GM12878 (cell line): ENCODE results near the gene SDF4. TPM values are rescaled to one million over a fixed set of nuclear protein-coding genes. Genes with fewer than 3 reads are reported as not detected.

ENCODE experiments used
- ATAC-seq: fragments of 200-7000 bp; cut with Tn5 transposase; 3 replicates; pipeline ENCODE4 v1.9.1; 2020; ENCODE audit warnings: mild to moderate bottlenecking, moderate library complexity
- BruUV-seq: library from RNA; stranded (reverse); fragments of 400-500 nt; replicated peaks from 2 replicates; lab custom pipeline; 2021; lab: Mats Ljungman, UMichigan
- CTCF ChIA-PET: fragments of 300-600 bp; sonication (Branson Sonifier 250); formaldehyde crosslinking; extraction: SDS; loops from one replicate; lab custom pipeline; 2021; ENCODE audit warnings: inconsistent platforms; lab: Yijun Ruan, JAX
- POLR2A ChIA-PET: fragments of 350-600 bp; formaldehyde crosslinking; extraction: SDS; loops from one replicate; lab custom pipeline; 2021; ENCODE audit warnings: inconsistent platforms; lab: Charles Lee
- RAD21 ChIA-PET: fragments of 300-600 bp; sonication (Branson Sonifier 250); formaldehyde crosslinking; loops from one replicate; lab custom pipeline; 2023; ENCODE audit warnings: antibody characterized with exemption; ENCODE audit not compliant: unreplicated experiment; lab: Charles Lee
- SMC1A ChIA-PET: fragments of 300-600 bp; sonication (Branson Sonifier 250); formaldehyde crosslinking; loops from one replicate; lab custom pipeline; 2023; ENCODE audit not compliant: unreplicated experiment, uncharacterized antibody; lab: Charles Lee
- DNase-seq: peaks from one replicate; pipeline ENCODE4 v3.0.0-alpha.2; 2011; ENCODE audit warnings: low read depth, low spot score
- FAIRE-seq: peaks from 3 replicates; lab custom pipeline; 2011; peaks lifted over from hg19 to GRCh38; lab: Jason Lieb, UNC
- H2AFZ ChIP-seq: 2 replicates; pipeline ENCODE4 v1.6.0; 2011; ENCODE audit warnings: low read depth, low read length, control low read depth; ENCODE audit not compliant: control insufficient read depth
- H3K27ac ChIP-seq: 2 replicates; pipeline ENCODE4 v1.5.1; 2011; ENCODE audit warnings: control low read depth; ENCODE audit not compliant: control insufficient read depth, insufficient read depth
- H3K27me3 ChIP-seq, 2 experiments: replicated peaks in 1 of 2; 2 replicates each; pipeline versions ENCODE4 v1.6.0 to v1.6.1; 2011; ENCODE audit warnings: low read length in 1 of 2; ENCODE audit not compliant: control insufficient read depth in 2 of 2, insufficient read depth in 2 of 2
- H3K36me3 ChIP-seq, 2 experiments: 2 replicates each; pipeline ENCODE4 v1.5.1; 2011; ENCODE audit warnings: low read length in 1 of 2; ENCODE audit not compliant: control insufficient read depth in 2 of 2, insufficient read depth in 2 of 2
- H3K4me1 ChIP-seq: 2 replicates; pipeline ENCODE4 v1.6.1; 2011; ENCODE audit warnings: mild to moderate bottlenecking, low read length, moderate library complexity, mixed read lengths; ENCODE audit not compliant: control insufficient read depth, insufficient read depth
- H3K4me2 ChIP-seq: 2 replicates; pipeline ENCODE4 v1.6.0; 2011; ENCODE audit warnings: control low read depth; ENCODE audit not compliant: control insufficient read depth, insufficient read depth
- H3K4me3 ChIP-seq: fragments of 200-600 bp; sonication (generic); 2 replicates; pipeline ENCODE4 v1.5.1; 2016
- H3K79me2 ChIP-seq: 2 replicates; pipeline ENCODE4 v1.6.0; 2011; ENCODE audit warnings: low read length; ENCODE audit not compliant: control insufficient read depth, insufficient read depth
- H3K9ac ChIP-seq: 2 replicates; pipeline ENCODE4 v1.8.0; 2011; ENCODE audit warnings: low read length, control low read depth, mixed read lengths; ENCODE audit not compliant: control insufficient read depth, insufficient read depth
- H3K9me3 ChIP-seq: replicated peaks from 3 replicates; pipeline ENCODE4 v1.5.1; 2011; ENCODE audit warnings: mild to moderate bottlenecking, low read length; ENCODE audit not compliant: control insufficient read depth, insufficient read depth
- H4K20me1 ChIP-seq: 2 replicates; pipeline ENCODE4 v1.6.0; 2011; ENCODE audit not compliant: control insufficient read depth, insufficient read depth
- SMC3 ChIP-seq: IDR thresholded peaks from 2 replicates; pipeline ENCODE4 v1.6.1; 2011; ENCODE audit warnings: low read length, improper control_type of control experiment, borderline replicate concordance
- WGBS: methylation state at CpG from one replicate; pipeline ENCODE4 v1.1.6; 2016; ENCODE audit warnings: low lambda C conversion rate; ENCODE audit not compliant: insufficient replicate concordance, insufficient coverage; ENCODE audit errors: missing lambda C conversion rate; 5-methylcytosine and 5-hydroxymethylcytosine counted together
- in situ Hi-C: fragments of 300-500 bp; cut with MboI; formaldehyde crosslinking; loops from 9 replicates; pipeline ENCODE4 v1.14.3; 2018; ENCODE audit warnings: mixed read lengths
- intact Hi-C: fragments of 100-400 bp; cut with micrococcal nuclease; formaldehyde crosslinking; loops from one replicate; pipeline ENCODE4 v1.14.2; 2022; ENCODE audit not compliant: unreplicated experiment
- polyA plus RNA-seq, 11 experiments: library from polyadenylated mRNA; depleted of rRNA in 4 of 11; unstranded in 6 of 11; stranded (reverse) in 5 of 11; fragments of >200 nt; fragmentation: Nextera tagmentation in 4 of 11; fragmentation: Illumina TruSeq in 1 of 11; extraction: Ambion mirVana in 4 of 11; extraction: Trizol in 1 of 11; gene quantifications; 1 replicate in 1 of 11; 2 replicates in 10 of 11; pipeline versions ENCODE4 v1.2.1 to v1.2.3, GENCODE V29; 2011 to 2016; ENCODE audit warnings: inconsistent platforms in 2 of 11, missing spikeins in 2 of 11, low read depth in 1 of 11
- total RNA-seq, 4 experiments: library from RNA; depleted of rRNA in 3 of 4; stranded (reverse); fragments of >200 nt in 3 of 4; fragmentation: Illumina TruSeq in 1 of 4; extraction: Trizol in 1 of 4; gene quantifications; 2 replicates each; pipeline versions ENCODE4 v1.2.1 to v1.2.3, GENCODE V29; 2013 to 2021
- TF ChIP-seq, protein P1 (sequence below): IDR thresholded peaks from 2 replicates; pipeline ENCODE4 v1.6.1; 2012; ENCODE audit warnings: improper control_type of control experiment, low read depth, low read length; ENCODE audit not compliant: insufficient replicate concordance
- TF ChIP-seq, protein P2 (sequence below): IDR thresholded peaks from 2 replicates; pipeline ENCODE4 v1.6.1; 2011; ENCODE audit warnings: borderline replicate concordance, low read depth, mild to moderate bottlenecking, moderate library complexity, mixed read lengths, low read length; ENCODE audit not compliant: insufficient read depth; ENCODE audit errors: extremely low read length

Gene SDF4
- total and polyA plus RNA-seq, 10 of the 15 experiments (the other 5 are each of a cell fraction or from before 2014, with no cell fraction given) = 0.44 to 97.2 (median 40.2) TPM

DNA sequence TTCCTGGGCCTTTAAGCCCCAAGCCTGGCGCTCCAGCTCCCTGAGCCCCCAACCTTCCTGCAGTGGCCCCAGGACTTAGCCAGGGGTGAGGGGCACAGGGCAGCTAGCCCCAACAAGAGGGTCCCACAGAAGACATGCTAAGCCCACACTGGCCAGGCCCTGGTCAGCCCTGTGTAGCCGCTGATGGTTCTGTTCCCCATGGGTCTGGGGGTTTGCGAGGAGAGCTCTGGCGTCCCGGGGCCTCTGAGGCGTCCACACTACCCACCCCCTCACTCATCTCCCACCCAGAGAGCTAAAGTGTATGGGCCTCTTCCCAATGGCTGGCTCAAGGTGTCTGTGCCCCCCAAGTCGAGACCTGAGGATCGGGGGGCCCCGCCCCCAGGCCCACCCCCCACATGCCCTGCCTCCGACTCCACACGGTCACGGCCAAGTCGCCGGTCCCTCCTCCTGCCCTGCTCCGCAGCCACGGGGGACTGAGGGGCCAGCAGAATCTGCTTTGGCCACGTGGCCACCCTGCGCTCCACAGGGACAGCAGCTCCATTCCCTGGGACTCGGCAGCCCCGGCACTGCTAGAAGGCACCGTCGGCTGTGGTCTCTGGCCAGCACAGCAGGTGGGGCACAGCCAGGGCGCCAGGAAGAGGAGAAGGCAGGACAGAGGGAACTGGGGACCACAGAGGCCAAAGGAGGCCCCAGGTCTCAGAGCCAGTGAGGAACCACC lies 33.2 kb downstream of the SDF4 start:
- in situ Hi-C loops (no loop called here), intact Hi-C loops (no loop called here)
- TF ChIP-seq, protein P1, sequence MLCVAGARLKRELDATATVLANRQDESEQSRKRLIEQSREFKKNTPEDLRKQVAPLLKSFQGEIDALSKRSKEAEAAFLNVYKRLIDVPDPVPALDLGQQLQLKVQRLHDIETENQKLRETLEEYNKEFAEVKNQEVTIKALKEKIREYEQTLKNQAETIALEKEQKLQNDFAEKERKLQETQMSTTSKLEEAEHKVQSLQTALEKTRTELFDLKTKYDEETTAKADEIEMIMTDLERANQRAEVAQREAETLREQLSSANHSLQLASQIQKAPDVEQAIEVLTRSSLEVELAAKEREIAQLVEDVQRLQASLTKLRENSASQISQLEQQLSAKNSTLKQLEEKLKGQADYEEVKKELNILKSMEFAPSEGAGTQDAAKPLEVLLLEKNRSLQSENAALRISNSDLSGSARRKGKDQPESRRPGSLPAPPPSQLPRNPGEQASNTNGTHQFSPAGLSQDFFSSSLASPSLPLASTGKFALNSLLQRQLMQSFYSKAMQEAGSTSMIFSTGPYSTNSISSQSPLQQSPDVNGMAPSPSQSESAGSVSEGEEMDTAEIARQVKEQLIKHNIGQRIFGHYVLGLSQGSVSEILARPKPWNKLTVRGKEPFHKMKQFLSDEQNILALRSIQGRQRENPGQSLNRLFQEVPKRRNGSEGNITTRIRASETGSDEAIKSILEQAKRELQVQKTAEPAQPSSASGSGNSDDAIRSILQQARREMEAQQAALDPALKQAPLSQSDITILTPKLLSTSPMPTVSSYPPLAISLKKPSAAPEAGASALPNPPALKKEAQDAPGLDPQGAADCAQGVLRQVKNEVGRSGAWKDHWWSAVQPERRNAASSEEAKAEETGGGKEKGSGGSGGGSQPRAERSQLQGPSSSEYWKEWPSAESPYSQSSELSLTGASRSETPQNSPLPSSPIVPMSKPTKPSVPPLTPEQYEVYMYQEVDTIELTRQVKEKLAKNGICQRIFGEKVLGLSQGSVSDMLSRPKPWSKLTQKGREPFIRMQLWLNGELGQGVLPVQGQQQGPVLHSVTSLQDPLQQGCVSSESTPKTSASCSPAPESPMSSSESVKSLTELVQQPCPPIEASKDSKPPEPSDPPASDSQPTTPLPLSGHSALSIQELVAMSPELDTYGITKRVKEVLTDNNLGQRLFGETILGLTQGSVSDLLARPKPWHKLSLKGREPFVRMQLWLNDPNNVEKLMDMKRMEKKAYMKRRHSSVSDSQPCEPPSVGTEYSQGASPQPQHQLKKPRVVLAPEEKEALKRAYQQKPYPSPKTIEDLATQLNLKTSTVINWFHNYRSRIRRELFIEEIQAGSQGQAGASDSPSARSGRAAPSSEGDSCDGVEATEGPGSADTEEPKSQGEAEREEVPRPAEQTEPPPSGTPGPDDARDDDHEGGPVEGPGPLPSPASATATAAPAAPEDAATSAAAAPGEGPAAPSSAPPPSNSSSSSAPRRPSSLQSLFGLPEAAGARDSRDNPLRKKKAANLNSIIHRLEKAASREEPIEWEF = no peak
- no peak for TF ChIP-seq SMC3
- TF ChIP-seq, protein P2, sequence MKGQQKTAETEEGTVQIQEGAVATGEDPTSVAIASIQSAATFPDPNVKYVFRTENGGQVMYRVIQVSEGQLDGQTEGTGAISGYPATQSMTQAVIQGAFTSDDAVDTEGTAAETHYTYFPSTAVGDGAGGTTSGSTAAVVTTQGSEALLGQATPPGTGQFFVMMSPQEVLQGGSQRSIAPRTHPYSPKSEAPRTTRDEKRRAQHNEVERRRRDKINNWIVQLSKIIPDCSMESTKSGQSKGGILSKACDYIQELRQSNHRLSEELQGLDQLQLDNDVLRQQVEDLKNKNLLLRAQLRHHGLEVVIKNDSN = no peak
- Histone ChIP-seq H3K79me2 (no peaks in the 10 kb centered on the region), H3K4me1 (no peaks in the 10 kb centered on the region), H3K27ac (no peak overlapping the region), H3K4me3 (no peak overlapping the region), H3K4me2 (no peak overlapping the region), H4K20me1 (no peaks in the 10 kb centered on the region), H3K36me3 (no peaks in the 10 kb centered on the region), H3K9me3 (peaks cover 2% of the 10 kb centered on the region; the same call in 1 of the 3 replicates), H3K9ac (no peak overlapping the region), H2AFZ (no peak overlapping the region), H3K27me3 (no peaks in the 10 kb centered on the region)
- 63% methylated on average over 13 of the region's 23 CpGs for WGBS
- DNase-seq (no peak), FAIRE-seq (no peak), ATAC-seq (no peak)
- ChIA-PET RAD21 (no interaction called here), SMC1A (no interaction called here), POLR2A (no interaction called here), CTCF (no interaction called here)
- no TSS peak for BruUV-seq
